Heart left ventricle (tissue), 16 donors: ENCODE results near the gene DPEP3. TPM values are rescaled to one million over a fixed set of nuclear protein-coding genes. Genes with fewer than 3 reads are reported as not detected.

Experiments
- ATAC-seq, 4 donors: fragments of 200-7000 bp; cut with Tn5 transposase; one replicate each; pipeline ENCODE4 v1.9.1; 2020 to 2022; ENCODE audit warnings: moderate library complexity in 4 of 4, mild to moderate bottlenecking in 3 of 4, moderate number of reproducible peaks in 1 of 4
- DNase-seq, 5 donors: peaks; one replicate each; pipeline ENCODE4 v3.0.0-alpha.2; 2020
- H3K27ac ChIP-seq, 12 donors: fragments of 200-600 bp; sonication (generic) in 4 of 12; one replicate each; pipeline versions ENCODE4 v1.5.0 to v1.8.0; 2016 to 2022; ENCODE audit warnings: mild to moderate bottlenecking in 2 of 12
- H3K27me3 ChIP-seq, 9 donors: fragments of 200-600 bp; sonication (generic) in 2 of 9; one replicate each; pipeline versions ENCODE4 v1.5.1 to v1.8.0; 2016 to 2022; ENCODE audit warnings: mild to moderate bottlenecking in 3 of 9
- H3K36me3 ChIP-seq, 9 donors: fragments of 200-600 bp; sonication (generic) in 2 of 9; one replicate each; pipeline versions ENCODE4 v1.5.0 to v1.8.0; 2018 to 2022; ENCODE audit warnings: mild to moderate bottlenecking in 2 of 9
- H3K4me1 ChIP-seq, 12 donors: fragments of 200-600 bp; sonication (generic) in 4 of 12; one replicate each; pipeline versions ENCODE4 v1.5.0 to v1.8.0; 2016 to 2022; ENCODE audit warnings: mild to moderate bottlenecking in 3 of 12
- H3K4me3 ChIP-seq, 12 donors: fragments of 200-600 bp; sonication (generic) in 4 of 12; one replicate each; pipeline versions ENCODE4 v1.5.0 to v1.8.0; 2017 to 2022; ENCODE audit warnings: mild to moderate bottlenecking in 9 of 12, moderate library complexity in 4 of 12
- H3K9me3 ChIP-seq, 12 donors: fragments of 200-600 bp; sonication (generic) in 4 of 12; one replicate each; pipeline versions ENCODE4 v1.5.0 to v1.8.0; 2016 to 2022; ENCODE audit warnings: mild to moderate bottlenecking in 1 of 12
- CTCF ChIP-seq, 12 donors: fragments of 200-600 bp; sonication (generic) in 4 of 12; IDR thresholded peaks; one replicate each; pipeline versions ENCODE4 v1.5.0 to v1.8.0; 2018 to 2022; ENCODE audit warnings: antibody characterized with exemption in 12 of 12, mild to moderate bottlenecking in 5 of 12
- POLR2A ChIP-seq, 2 donors: fragments of 450-650 bp; IDR thresholded peaks; one replicate each; pipeline ENCODE4 v1.6.1; 2017; ENCODE audit warnings: antibody characterized with exemption in 2 of 2, mild to moderate bottlenecking in 2 of 2, moderate library complexity in 2 of 2
- WGBS, 4 donors: extraction: QIAGEN DNeasy Blood & Tissue Kit in 2 of 4; methylation state at CpG; one replicate each; pipeline versions ENCODE4 v1.1.5 to v1.1.7; 2013 to 2018; 5-methylcytosine and 5-hydroxymethylcytosine counted together
- intact Hi-C, 10 donors: fragments of 100-400 bp; cut with DNase I; formaldehyde crosslinking; loops; one replicate each; pipeline versions ENCODE4 v1.11.1 to v1.14.2; 2022
- polyA plus RNA-seq, 2 donors: library from polyadenylated mRNA; stranded (reverse); fragments of 200-250 nt; gene quantifications; one replicate each; pipeline ENCODE4 v1.2.3, GENCODE V29; 2013
- total RNA-seq, 9 donors: library from RNA; depleted of rRNA in 2 of 9; stranded (reverse); fragments of >200 nt in 2 of 9; fragmentation: NEBNext Ultra II Directional in 3 of 9; extraction: Animal tissue kit (Norgen Biotek cat#: 25700) in 3 of 9; gene quantifications; one replicate each; pipeline versions ENCODE4 v1.1.0 to v1.2.4, GENCODE V29; 2016 to 2023
- donor health status: ischemic (EF 13 %, LVEDD 7.1; RV severe dilation, severe dysfunction).
- donor health status: healthy with polysubstance abuse.
- donor health status: DM: no; HTN: yes; CAD: no.
- donor health status: DM: no; HTN: no; CAD: no.
- donor health status: ischemic (EF 25% LVEDD 6.9; RV normal size, moderate dysfunction).
- donor health status: ischemic (EF 25% LVEDD 5.7; RV mildly dilated, moderate dysfunction).
- donor health status: healthy.
- donor health status: DM: yes; HTN: yes; CAD: no.
- donor health status: ischemic (EF 35%, LVEDD 5.7; RV mildly dilated, moderate dysfunction).
- donor health status: nonischemic (EF 11% LVEDD 7.7; RV severe dilation, severe dysfunction).
- donor health status: DM: yes; HTN: yes; CAD: no.
- donor health status: PGD.
- donor health status: ischemic (EF 29% LVEDD 5.4; RV normal size, mild dysfunction).
- donor health status: nonischemic (EF 23%, LVEDD 6.1; RV moderate dilation, normal function).

The DPEP3 gene
- total and polyA plus RNA-seq, 11 donors = 0.13 to 0.16 TPM; not detected in 9

GRCh38 chr16:67954421-67955196, 25.7 kb downstream of the DPEP3 start:
- Histone ChIP-seq H3K4me3 (no peak overlapping the region), H3K27ac (peak overlapping the region in 4 of 12 donors; percentile 1 to 31 (median 19)), H3K36me3 (peaks cover 0 to 100% (median 96%) of the 10 kb centered on the region in 9 donors), H3K27me3 (no peaks in the 10 kb centered on the region), H3K4me1 (peaks cover 8 to 52% (median 26%) of the 10 kb centered on the region in 12 donors), H3K9me3 (no peaks in the 10 kb centered on the region)
- intact Hi-C loops = no loop called here
- ATAC-seq = no peak
- TF ChIP-seq CTCF (IDR thresholded peaks at IDR 0.05) (no peak), POLR2A (IDR thresholded peaks at IDR 0.05) (no peak)
- no peak for DNase-seq
- 78 to 91% (median 86%) methylated on average over 3 to 10 of the region's 10 CpGs for WGBS, 4 donors

- TF ChIP-seq POLR2A (IDR thresholded peaks at IDR 0.05) (no peak), CTCF (IDR thresholded peaks at IDR 0.05) (no peak)
- intact Hi-C loops = no loop called here
- DNase-seq (no peak), ATAC-seq (peak in 2 of 4 donors; percentile 6 to 11)
- Histone ChIP-seq H3K4me1 (peaks cover 3 to 43% (median 19%) of the 10 kb centered on the region in 12 donors), H3K36me3 (peaks cover 0 to 100% (median 96%) of the 10 kb centered on the region in 9 donors), H3K27me3 (no peaks in the 10 kb centered on the region), H3K9me3 (no peaks in the 10 kb centered on the region), H3K27ac (peak overlapping the region in 4 of 12 donors; percentile 1 to 31 (median 19)), H3K4me3 (no peak overlapping the region)
- 63 to 76% (median 72%) methylated on average over 5 to 8 of the region's 8 CpGs for WGBS, 4 donors
These were observed 26.5 kb downstream of the DPEP3 start for GRCh38 chr16:67953641-67954375.

- Histone ChIP-seq H3K27me3 (no peaks in the 10 kb centered on the region), H3K9me3 (no peaks in the 10 kb centered on the region), H3K27ac (peak overlapping the region in 11 of 12 donors; percentile 23 to 71 (median 63)), H3K36me3 (peaks cover 9 to 100% (median 100%) of the 10 kb centered on the region in 9 donors), H3K4me1 (peaks cover 0 to 44% (median 14%) of the 10 kb centered on the region in 12 donors), H3K4me3 (no peak overlapping the region)
- ATAC-seq (peak; percentile 68 to 84 (median 74)), DNase-seq (peak; percentile 78 to 86 (median 84))
- WGBS, 4 donors = 31 to 43% (median 39%) methylated on average over 6 to 12 of the region's 12 CpGs
- intact Hi-C loops = no loop called here
- TF ChIP-seq POLR2A (IDR thresholded peaks at IDR 0.05) (no peak), CTCF (IDR thresholded peaks at IDR 0.05) (no peak)
These were observed 28.8 kb downstream of the DPEP3 start for GRCh38 chr16:67951485-67951884.

GRCh38 chr16:67950335-67950843, 29.9 kb downstream of the DPEP3 start:
- TF ChIP-seq CTCF (IDR thresholded peaks at IDR 0.05) (no peak), POLR2A (IDR thresholded peaks at IDR 0.05) (no peak)
- DNase-seq (peak in 1 of 5 donors; percentile 6), ATAC-seq (no peak)
- H3K9me3 ChIP-seq = no peaks in the 10 kb centered on the region
- intact Hi-C loops = no loop called here
- peaks cover 0 to 55% (median 21%) of the 10 kb centered on the region in 12 donors for H3K4me1 ChIP-seq
- no peak overlapping the region for H3K4me3 ChIP-seq
- no peak overlapping the region for H3K27ac ChIP-seq
- H3K27me3 ChIP-seq = no peaks in the 10 kb centered on the region
- WGBS, 4 donors = 85 to 95% (median 88%) methylated on average over 11 to 16 of the region's 16 CpGs
- H3K36me3 ChIP-seq = peaks cover 13 to 100% (median 100%) of the 10 kb centered on the region in 9 donors
